CD4-positive, alpha-beta T cell (primary cell): Measurements from ENCODE around the gene RNF150. TPM values are rescaled to one million over a fixed set of nuclear protein-coding genes. Genes with fewer than 3 reads are reported as not detected.

Experiments
- ATAC-seq: fragments of 200-7000 bp; cut with Tn5 transposase; one replicate; pipeline ENCODE4 v1.10.0; 2022; ENCODE audit warnings: mild to moderate bottlenecking; ENCODE audit not compliant: poor library complexity
- CTCF ChIA-PET: fragments of 350-600 bp; sonication (Branson Sonifier 250); formaldehyde crosslinking; loops from one replicate; lab custom pipeline; 2021; ENCODE audit warnings: antibody characterized with exemption, inconsistent platforms; lab: Charles Lee
- POLR2A ChIA-PET: fragments of 350-600 bp; sonication (Branson Sonifier 250); formaldehyde crosslinking; loops from one replicate; lab custom pipeline; 2021; ENCODE audit warnings: antibody characterized with exemption, inconsistent platforms; lab: Charles Lee
- DNase-seq, 14 experiments: peaks; one replicate each; pipeline ENCODE4 v3.0.0-alpha.2; 2013 to 2020; ENCODE audit warnings: mixed read lengths in 2 of 14
- H3K27ac ChIP-seq, 2 donors: one replicate each; pipeline versions ENCODE4 v1.5.1 to v1.7.0; 2013; ENCODE audit warnings: low read length in 2 of 2, low read depth in 1 of 2, mild to moderate bottlenecking in 1 of 2
- H3K27me3 ChIP-seq, 2 experiments: 1 replicate in 1 of 2; 2 replicates in 1 of 2; pipeline versions ENCODE4 v1.6.1 to v1.7.0; 2013; ENCODE audit warnings: low read length in 2 of 2, control low read depth in 1 of 2, mild to moderate bottlenecking in 1 of 2, moderate library complexity in 1 of 2; ENCODE audit not compliant: insufficient read depth in 2 of 2, control insufficient read depth in 1 of 2
- H3K36me3 ChIP-seq: one replicate; pipeline ENCODE4 v1.6.1; 2013; ENCODE audit warnings: low read length, control low read depth; ENCODE audit not compliant: insufficient read depth
- H3K4me1 ChIP-seq: one replicate; pipeline ENCODE4 v1.6.1; 2013; ENCODE audit warnings: low read length, control low read depth; ENCODE audit not compliant: insufficient read depth
- H3K4me3 ChIP-seq: one replicate; pipeline ENCODE4 v1.5.1; 2013; ENCODE audit warnings: mild to moderate bottlenecking, low read length, moderate library complexity
- H3K9me3 ChIP-seq, 2 experiments: 1 replicate in 1 of 2; 2 replicates in 1 of 2; pipeline versions ENCODE4 v1.6.1 to v1.7.0; 2013; ENCODE audit warnings: low read length in 2 of 2, mild to moderate bottlenecking in 2 of 2, control low read depth in 1 of 2, moderate library complexity in 1 of 2; ENCODE audit not compliant: control insufficient read depth in 1 of 2, insufficient read depth in 1 of 2
- H3K27ac Mint-ChIP-seq: one replicate; pipeline ENCODE4 v1.8.0; 2020; ENCODE audit warnings: mixed read lengths
- H3K27me3 Mint-ChIP-seq: one replicate; pipeline ENCODE4 v1.8.0; 2021; ENCODE audit warnings: mixed read lengths
- H3K36me3 Mint-ChIP-seq: one replicate; pipeline ENCODE4 v1.8.0; 2021; ENCODE audit warnings: low read depth, mixed read lengths
- H3K4me1 Mint-ChIP-seq: one replicate; pipeline ENCODE4 v1.8.0; 2021; ENCODE audit warnings: low read depth, mixed read lengths
- H3K4me3 Mint-ChIP-seq: one replicate; pipeline ENCODE4 v1.8.0; 2020; ENCODE audit warnings: mild to moderate bottlenecking, mixed read lengths
- H3K9me3 Mint-ChIP-seq: one replicate; pipeline ENCODE4 v1.8.0; 2020; ENCODE audit warnings: mixed read lengths
- intact Hi-C, 2 experiments: fragments of 100-400 bp; cut with DNase I in 1 of 2; cut with micrococcal nuclease in 1 of 2; formaldehyde crosslinking; loops; one replicate each; pipeline versions ENCODE4 v1.15.1 to v1.9.0; 2023 to 2025; cut with DNase I, micrococcal nuclease
- total RNA-seq, 174 experiments: library from RNA in 2 of 174; stranded (reverse) in 2 of 174; gene quantifications; one replicate each; pipeline ENCODE4 v1.2.3 and lab custom pipeline; 2021 to 2026
- TF ChIP-seq, protein P1 (sequence below): fragments of 200-600 bp; IDR thresholded peaks from one replicate; pipeline ENCODE4 v1.8.0; 2022; ENCODE audit warnings: antibody characterized with exemption, mild to moderate bottlenecking

RNF150 gene
- total RNA-seq, 2 experiments from 2014 or later: not detected

DNA sequence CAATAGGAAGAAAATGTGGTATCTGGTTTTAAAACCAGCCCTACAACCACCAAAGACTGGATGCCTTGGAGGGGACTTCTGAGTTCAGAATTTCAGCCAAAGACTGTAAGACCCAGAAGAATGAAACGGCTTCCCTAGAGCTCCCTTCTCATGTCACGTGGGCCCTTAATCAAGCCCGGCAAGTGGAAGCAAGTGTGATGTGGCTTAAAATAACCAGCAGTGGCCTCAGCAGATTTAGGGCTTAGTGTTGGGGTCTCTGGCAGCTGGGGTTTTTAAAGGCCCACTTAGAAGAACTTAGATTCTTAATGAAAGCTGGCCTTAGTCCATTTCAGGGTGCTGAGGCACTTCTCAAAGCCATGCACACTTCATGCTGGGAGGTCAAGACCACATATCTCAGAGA lies 265.9 kb downstream of the RNF150 start:
- no peak overlapping the region for H3K27ac Mint-ChIP-seq
- no peaks in the 10 kb centered on the region for H3K9me3 Mint-ChIP-seq
- Histone ChIP-seq H3K36me3 (no peaks in the 10 kb centered on the region), H3K27me3 (no peaks in the 10 kb centered on the region), H3K9me3 (no peaks in the 10 kb centered on the region), H3K27ac (no peak overlapping the region), H3K4me3 (no peak overlapping the region), H3K4me1 (peaks cover 4% of the 10 kb centered on the region)
- ChIA-PET CTCF (no interaction called here), POLR2A (no interaction called here)
- H3K36me3 Mint-ChIP-seq: no peaks in the 10 kb centered on the region
- intact Hi-C loops: no loop called here
- DNase-seq (no peak), ATAC-seq (no peak)
- TF ChIP-seq, protein P1, sequence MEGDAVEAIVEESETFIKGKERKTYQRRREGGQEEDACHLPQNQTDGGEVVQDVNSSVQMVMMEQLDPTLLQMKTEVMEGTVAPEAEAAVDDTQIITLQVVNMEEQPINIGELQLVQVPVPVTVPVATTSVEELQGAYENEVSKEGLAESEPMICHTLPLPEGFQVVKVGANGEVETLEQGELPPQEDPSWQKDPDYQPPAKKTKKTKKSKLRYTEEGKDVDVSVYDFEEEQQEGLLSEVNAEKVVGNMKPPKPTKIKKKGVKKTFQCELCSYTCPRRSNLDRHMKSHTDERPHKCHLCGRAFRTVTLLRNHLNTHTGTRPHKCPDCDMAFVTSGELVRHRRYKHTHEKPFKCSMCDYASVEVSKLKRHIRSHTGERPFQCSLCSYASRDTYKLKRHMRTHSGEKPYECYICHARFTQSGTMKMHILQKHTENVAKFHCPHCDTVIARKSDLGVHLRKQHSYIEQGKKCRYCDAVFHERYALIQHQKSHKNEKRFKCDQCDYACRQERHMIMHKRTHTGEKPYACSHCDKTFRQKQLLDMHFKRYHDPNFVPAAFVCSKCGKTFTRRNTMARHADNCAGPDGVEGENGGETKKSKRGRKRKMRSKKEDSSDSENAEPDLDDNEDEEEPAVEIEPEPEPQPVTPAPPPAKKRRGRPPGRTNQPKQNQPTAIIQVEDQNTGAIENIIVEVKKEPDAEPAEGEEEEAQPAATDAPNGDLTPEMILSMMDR: no peak
- H3K27me3 Mint-ChIP-seq: peaks cover 10% of the 10 kb centered on the region
- H3K4me3 Mint-ChIP-seq: no peak overlapping the region
- no peaks in the 10 kb centered on the region for H3K4me1 Mint-ChIP-seq

DNA sequence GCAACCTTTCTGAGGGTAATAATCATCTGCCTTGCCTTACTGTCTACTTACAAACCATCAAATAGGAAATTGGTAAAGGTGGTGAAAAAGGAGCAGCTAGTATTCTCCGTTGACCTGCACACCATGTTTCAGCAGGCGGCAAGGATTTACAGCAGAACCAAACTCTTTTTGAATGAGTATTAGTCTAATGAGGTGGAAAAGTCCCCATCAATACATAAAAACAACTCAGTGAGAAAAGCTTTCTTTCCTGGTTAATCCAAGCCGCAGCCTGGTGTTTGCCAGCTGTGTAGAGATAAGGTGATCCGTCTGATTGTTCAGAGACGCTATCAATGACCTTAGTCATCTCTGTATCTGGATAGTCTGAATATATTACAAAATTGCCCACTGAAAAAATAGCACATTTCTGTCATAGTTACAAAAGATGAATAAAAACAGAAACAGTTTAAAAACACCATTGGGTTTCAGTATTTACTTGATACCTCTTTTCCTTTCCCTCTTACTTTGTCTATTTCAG lies 266.7 kb downstream of the RNF150 start:
- no peaks in the 10 kb centered on the region for H3K9me3 Mint-ChIP-seq
- Histone ChIP-seq H3K4me1 (peaks cover 4% of the 10 kb centered on the region), H3K27me3 (no peaks in the 10 kb centered on the region), H3K9me3 (no peaks in the 10 kb centered on the region), H3K36me3 (no peaks in the 10 kb centered on the region), H3K27ac (no peak overlapping the region), H3K4me3 (no peak overlapping the region)
- ATAC-seq (no peak), DNase-seq (no peak)
- intact Hi-C loops: no loop called here
- H3K36me3 Mint-ChIP-seq: no peaks in the 10 kb centered on the region
- TF ChIP-seq, protein P1: no peak
- CTCF ChIA-PET: no interaction called here
- POLR2A ChIA-PET: no interaction called here
- H3K4me1 Mint-ChIP-seq: no peaks in the 10 kb centered on the region
- H3K4me3 Mint-ChIP-seq: no peak overlapping the region
- H3K27ac Mint-ChIP-seq: no peak overlapping the region
- H3K27me3 Mint-ChIP-seq: peaks cover 12% of the 10 kb centered on the region

DNA sequence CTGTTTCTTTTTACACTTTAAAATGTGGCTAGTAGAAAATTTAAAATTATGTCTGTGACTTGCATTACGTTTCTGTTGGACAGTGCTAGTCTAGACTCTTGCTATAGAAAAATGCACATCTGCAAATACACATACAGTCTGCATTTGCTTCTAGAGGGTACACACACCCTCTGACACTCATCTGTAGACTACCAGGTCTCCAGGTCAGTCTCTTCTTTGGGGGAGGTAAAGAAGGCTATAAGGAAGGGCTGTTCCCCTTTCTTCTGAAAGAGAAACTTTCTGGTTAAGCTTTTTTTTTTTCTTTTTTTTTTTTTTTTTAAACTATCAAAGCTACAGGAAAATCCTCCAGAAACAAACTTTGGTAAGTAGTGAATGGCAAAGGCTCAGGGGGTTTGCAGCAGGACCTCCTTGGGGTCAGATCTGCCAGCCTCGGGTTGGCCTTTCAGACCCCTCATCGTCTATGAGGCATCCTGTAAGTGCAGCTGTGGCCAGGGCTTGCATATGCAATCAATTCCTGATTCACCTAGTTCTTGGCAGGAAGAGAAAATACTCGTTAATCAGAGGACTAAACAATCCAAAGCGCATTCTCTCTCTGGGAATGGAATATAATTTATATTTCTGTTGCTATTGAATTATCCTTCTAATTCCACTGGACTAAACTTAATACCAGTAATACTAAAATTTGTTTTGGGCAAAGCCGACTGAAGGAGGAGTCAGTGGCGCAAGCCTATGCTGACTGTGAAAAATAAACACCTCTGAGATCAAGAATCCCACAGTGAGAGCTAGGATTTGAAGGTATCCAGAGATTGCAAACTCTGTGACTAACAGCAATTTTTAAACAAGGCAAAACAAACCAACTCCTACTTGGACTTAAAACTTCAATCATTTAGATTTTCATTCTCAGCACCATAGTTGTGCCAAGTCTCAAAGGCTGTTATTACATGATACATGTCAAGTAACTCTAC lies 267.7 kb downstream of the RNF150 start:
- H3K4me1 Mint-ChIP-seq: no peaks in the 10 kb centered on the region
- no peak overlapping the region for H3K27ac Mint-ChIP-seq
- Histone ChIP-seq H3K4me3 (no peak overlapping the region), H3K9me3 (no peaks in the 10 kb centered on the region), H3K27ac (no peak overlapping the region), H3K4me1 (peaks cover 4% of the 10 kb centered on the region), H3K27me3 (no peaks in the 10 kb centered on the region), H3K36me3 (no peaks in the 10 kb centered on the region)
- intact Hi-C loops: no loop called here
- H3K36me3 Mint-ChIP-seq: no peaks in the 10 kb centered on the region
- TF ChIP-seq, protein P1: no peak
- H3K9me3 Mint-ChIP-seq: no peaks in the 10 kb centered on the region
- H3K27me3 Mint-ChIP-seq: peaks cover 19% of the 10 kb centered on the region
- ATAC-seq (no peak), DNase-seq (no peak)
- no peak overlapping the region for H3K4me3 Mint-ChIP-seq
- ChIA-PET CTCF (interaction anchor here (0.8 kb wide), 1 partner anchor 23 kb away, joined by 3 read pairs; no protein-coding TSS in a partner anchor), POLR2A (no interaction called here)
